H1 (cell line): ENCODE results near the gene UBE3C. TPM values are rescaled to one million over a fixed set of nuclear protein-coding genes. Genes with fewer than 3 reads are reported as not detected.

ENCODE experiments used
- CTCF ChIA-PET: fragments of 300-600 bp; sonication (Branson Sonifier 250); formaldehyde crosslinking; loops from one replicate; lab custom pipeline; 2021; ENCODE audit not compliant: partially characterized antibody; lab: Charles Lee
- POLR2A ChIA-PET: fragments of 300-600 bp; sonication (Branson Sonifier 250); formaldehyde crosslinking; loops from one replicate; lab custom pipeline; 2021; ENCODE audit warnings: inconsistent platforms; ENCODE audit not compliant: partially characterized antibody; lab: Charles Lee
- DNase-seq, 2 experiments: peaks; one replicate each; pipeline versions ENCODE4 v3.0.0 to v3.0.0-alpha.2; 2010 to 2022; ENCODE audit warnings: low spot score in 2 of 2, low read depth in 1 of 2, mixed read lengths in 1 of 2
- FAIRE-seq: peaks from 2 replicates; lab custom pipeline; 2011; peaks lifted over from hg19 to GRCh38; lab: Jason Lieb, UNC
- H2AFZ ChIP-seq: 2 replicates; pipeline ENCODE4 v1.8.1; 2012; ENCODE audit warnings: low read length, inconsistent platforms
- H2AK5ac ChIP-seq: 2 replicates; pipeline ENCODE4 v1.6.1; 2013; ENCODE audit warnings: low read depth, low read length
- H2BK120ac ChIP-seq: replicated peaks from 2 replicates; pipeline ENCODE3; 2013; ENCODE audit warnings: low read depth, low read length, inconsistent platforms
- H2BK12ac ChIP-seq: 2 replicates; pipeline ENCODE4 v1.6.1; 2013; ENCODE audit warnings: low read depth, low read length
- H2BK15ac ChIP-seq: 2 replicates; pipeline ENCODE4 v1.6.1; 2013; ENCODE audit warnings: low read length
- H2BK20ac ChIP-seq: 2 replicates; pipeline ENCODE4 v1.6.1; 2013; ENCODE audit warnings: low read length
- H2BK5ac ChIP-seq: 2 replicates; pipeline ENCODE4 v1.6.1; 2013; ENCODE audit warnings: low read depth, low read length
- H3K14ac ChIP-seq: 2 replicates; pipeline ENCODE4 v1.6.1; 2013; ENCODE audit warnings: inconsistent platforms; ENCODE audit not compliant: insufficient read length
- H3K18ac ChIP-seq: 2 replicates; pipeline ENCODE4 v1.6.1; 2013; ENCODE audit warnings: low read length; ENCODE audit errors: extremely low read depth
- H3K23ac ChIP-seq: 2 replicates; pipeline ENCODE4 v1.6.1; 2013; ENCODE audit warnings: inconsistent platforms; ENCODE audit not compliant: insufficient read length
- H3K23me2 ChIP-seq: 2 replicates; pipeline ENCODE4 v1.6.1; 2013; ENCODE audit warnings: low read depth, low read length
- H3K27ac ChIP-seq: 2 replicates; pipeline ENCODE4 v1.6.1; 2011; ENCODE audit warnings: low read depth, low read length, inconsistent platforms
- H3K27me3 ChIP-seq, 4 experiments: replicated peaks in 1 of 4; 1 replicate in 1 of 4; 2 replicates in 3 of 4; pipeline versions ENCODE4 v1.6.1 to v1.8.1; 2011 to 2013; ENCODE audit warnings: low read length in 3 of 4, mild to moderate bottlenecking in 3 of 4, inconsistent platforms in 2 of 4, mixed read lengths in 2 of 4, moderate library complexity in 1 of 4; ENCODE audit not compliant: control insufficient read depth in 3 of 4, insufficient read depth in 3 of 4; ENCODE audit errors: extremely low read depth in 1 of 4
- H3K36me3 ChIP-seq, 4 experiments: 2 replicates each; pipeline versions ENCODE4 v1.6.1 to v1.8.1; 2011 to 2013; ENCODE audit warnings: mild to moderate bottlenecking in 4 of 4, low read length in 3 of 4, moderate library complexity in 2 of 4, control low read depth in 1 of 4, inconsistent platforms in 1 of 4; ENCODE audit not compliant: insufficient read depth in 4 of 4, control insufficient read depth in 2 of 4
- H3K4ac ChIP-seq: replicated peaks from 2 replicates; pipeline ENCODE3; 2013; ENCODE audit warnings: low read length, low read depth, mixed read lengths, inconsistent platforms; ENCODE audit not compliant: insufficient read length
- H3K4me1 ChIP-seq, 4 experiments: replicated peaks in 1 of 4; 1 replicate in 1 of 4; 2 replicates in 3 of 4; pipeline versions ENCODE4 v1.6.1 to v1.8.1; 2011 to 2013; ENCODE audit warnings: low read length in 3 of 4, inconsistent platforms in 2 of 4, mixed read lengths in 1 of 4; ENCODE audit not compliant: insufficient read depth in 4 of 4, control insufficient read depth in 3 of 4
- H3K4me2 ChIP-seq, 2 experiments: 2 replicates each; pipeline versions ENCODE4 v1.6.1 to v1.8.1; 2011 to 2013; ENCODE audit warnings: low read depth in 2 of 2, low read length in 2 of 2, control low read depth in 1 of 2, inconsistent platforms in 1 of 2, mild to moderate bottlenecking in 1 of 2; ENCODE audit not compliant: insufficient read depth in 1 of 2
- H3K4me3 ChIP-seq, 4 experiments: fragments of 200-600, 300-600 bp in 1 of 4; sonication (generic), shearing (Covaris generic), sonication (Bioruptor Twin) in 1 of 4; 2 replicates each; pipeline versions ENCODE4 v1.5.1 to v1.8.1; 2011 to 2016; ENCODE audit warnings: low read length in 4 of 4, low read depth in 3 of 4, control low read depth in 2 of 4, inconsistent platforms in 2 of 4, mild to moderate bottlenecking in 2 of 4, mixed read lengths in 1 of 4, moderate library complexity in 1 of 4; ENCODE audit not compliant: insufficient read depth in 2 of 4; ENCODE audit errors: extremely low read depth in 1 of 4
- H3K56ac ChIP-seq: replicated peaks from 2 replicates; pipeline ENCODE3; 2013; ENCODE audit warnings: low read depth, mild to moderate bottlenecking, mixed read lengths, low read length, inconsistent platforms; ENCODE audit not compliant: insufficient read length
- H3K79me1 ChIP-seq: 2 replicates; pipeline ENCODE4 v1.6.1; 2013; ENCODE audit warnings: low read depth, low read length, control low read depth
- H3K79me2 ChIP-seq, 2 experiments: 2 replicates each; pipeline versions ENCODE4 v1.6.1 to v1.8.1; 2012 to 2013; ENCODE audit warnings: low read length in 2 of 2, mild to moderate bottlenecking in 2 of 2, inconsistent platforms in 1 of 2; ENCODE audit not compliant: insufficient read depth in 2 of 2, control insufficient read depth in 1 of 2
- H3K9ac ChIP-seq, 4 experiments: replicated peaks in 1 of 4; 1 replicate in 1 of 4; 2 replicates in 3 of 4; pipeline versions ENCODE4 v1.6.1 to v1.8.1; 2011 to 2013; ENCODE audit warnings: low read depth in 3 of 4, low read length in 3 of 4, control low read depth in 2 of 4, mild to moderate bottlenecking in 2 of 4, moderate library complexity in 2 of 4, inconsistent platforms in 1 of 4; ENCODE audit errors: extremely low read depth in 1 of 4
- H3K9me3 ChIP-seq, 2 experiments: 2 replicates each; pipeline versions ENCODE4 v1.6.1 to v1.8.1; 2012 to 2013; ENCODE audit warnings: mild to moderate bottlenecking in 2 of 2, moderate library complexity in 2 of 2, control low read depth in 1 of 2, inconsistent platforms in 1 of 2, low read depth in 1 of 2, low read length in 1 of 2, mixed read lengths in 1 of 2; ENCODE audit not compliant: insufficient read depth in 2 of 2
- H4K20me1 ChIP-seq, 2 experiments: replicated peaks in 1 of 2; 2 replicates each; pipeline versions ENCODE3 to v1.8.1; 2011 to 2013; ENCODE audit warnings: inconsistent platforms in 2 of 2, low read length in 2 of 2, mild to moderate bottlenecking in 1 of 2; ENCODE audit not compliant: insufficient read depth in 2 of 2, control insufficient read depth in 1 of 2
- H4K5ac ChIP-seq: 2 replicates; pipeline ENCODE4 v1.6.1; 2013; ENCODE audit warnings: low read length, low read depth, mixed read lengths, inconsistent platforms; ENCODE audit not compliant: insufficient read length
- H4K8ac ChIP-seq: 2 replicates; pipeline ENCODE4 v1.8.0; 2013; ENCODE audit warnings: mild to moderate bottlenecking, moderate library complexity, low read length, inconsistent platforms; ENCODE audit not compliant: insufficient read depth; ENCODE audit errors: extremely low read depth
- H4K91ac ChIP-seq: replicated peaks from 2 replicates; pipeline ENCODE3; 2013; ENCODE audit warnings: low read length, mixed read lengths, inconsistent platforms; ENCODE audit not compliant: insufficient read length
- ASH2L ChIP-seq: fragments of 200-600, 300-600 bp; sonication (generic); IDR thresholded peaks from one replicate; pipeline ENCODE4 v1.7.1; 2017; ENCODE audit warnings: low read length
- CBX5 ChIP-seq: fragments of 300-800, 300-1000 bp; sonication (generic); IDR thresholded peaks from 2 replicates; pipeline ENCODE4 v1.7.1; 2016; ENCODE audit warnings: antibody characterized with exemption, low read length, low read depth
- EP300 ChIP-seq, 2 experiments: IDR thresholded peaks; 1 replicate in 1 of 2; 2 replicates in 1 of 2; pipeline ENCODE4 v1.6.1; 2011 to 2012; ENCODE audit warnings: low read depth in 2 of 2, low read length in 2 of 2, mild to moderate bottlenecking in 2 of 2, borderline replicate concordance in 1 of 2, inconsistent platforms in 1 of 2, moderate library complexity in 1 of 2
- JUND ChIP-seq: IDR thresholded peaks from 2 replicates; pipeline ENCODE4 v1.6.1; 2011; ENCODE audit warnings: mild to moderate bottlenecking, improper control_type of control experiment, low read length
- KDM1A ChIP-seq: fragments of 200-600, 300-600 bp; sonication (generic); IDR thresholded peaks from 2 replicates; pipeline ENCODE4 v1.7.1; 2016; ENCODE audit warnings: mild to moderate bottlenecking, low read length, borderline replicate concordance
- KDM5A ChIP-seq: fragments of 200-600 bp; IDR thresholded peaks from 2 replicates; pipeline ENCODE4 v1.7.1; 2012; ENCODE audit warnings: mild to moderate bottlenecking, low read length, inconsistent platforms, mixed read lengths
- MAFK ChIP-seq: IDR thresholded peaks from 2 replicates; pipeline ENCODE4 v1.6.1; 2012; ENCODE audit warnings: low read depth, mild to moderate bottlenecking, improper control_type of control experiment, low read length
- MAX ChIP-seq: IDR thresholded peaks from 2 replicates; pipeline ENCODE4 v1.6.1; 2012; ENCODE audit warnings: inconsistent platforms
- POLR2A ChIP-seq, 2 experiments: IDR thresholded peaks; 1 replicate in 1 of 2; 2 replicates in 1 of 2; pipeline ENCODE4 v1.6.1; 2011; ENCODE audit warnings: low read depth in 2 of 2, low read length in 2 of 2, mild to moderate bottlenecking in 2 of 2; ENCODE audit errors: control extremely low read depth in 1 of 2
- POLR2AphosphoS5 ChIP-seq: IDR thresholded peaks from 2 replicates; pipeline ENCODE4 v1.6.1; 2011; ENCODE audit warnings: low read depth, low read length
- RAD21 ChIP-seq, 2 experiments: IDR thresholded peaks in 1 of 2; conservative IDR thresholded peaks in 1 of 2; 2 replicates each; pipeline ENCODE4 v1.6.1; 2011; ENCODE audit warnings: low read depth in 2 of 2, low read length in 2 of 2, improper control_type of control experiment in 1 of 2, inconsistent platforms in 1 of 2, mild to moderate bottlenecking in 1 of 2, moderate library complexity in 1 of 2
- RBBP5 ChIP-seq: IDR thresholded peaks from 2 replicates; pipeline ENCODE4 v1.7.1; 2012; ENCODE audit warnings: low read depth, mild to moderate bottlenecking, inconsistent platforms, low read length, moderate library complexity, borderline replicate concordance
- TBP ChIP-seq: IDR thresholded peaks from 2 replicates; pipeline ENCODE4 v1.6.1; 2011; ENCODE audit warnings: low read depth, low read length, improper control_type of control experiment
- WGBS, 2 experiments: shearing (Covaris generic) in 1 of 2; methylation state at CpG; one replicate each; pipeline versions ENCODE4 v1.1.6 to v1.1.7; 2013 to 2015; ENCODE audit warnings: low lambda C conversion rate in 2 of 2, mixed read lengths in 2 of 2, inconsistent platforms in 1 of 2, low coverage in 1 of 2, missing lambda C conversion rate in 1 of 2; ENCODE audit not compliant: insufficient replicate concordance in 2 of 2, insufficient coverage in 1 of 2, insufficient read length in 1 of 2; ENCODE audit errors: extremely low coverage in 1 of 2, missing lambda C conversion rate in 1 of 2; 5-methylcytosine and 5-hydroxymethylcytosine counted together
- polyA plus RNA-seq, 7 experiments: library from polyadenylated mRNA; depleted of rRNA in 3 of 7; stranded (reverse) in 5 of 7; unstranded in 2 of 7; fragments of >200 nt in 5 of 7; fragments of 200-250 nt in 2 of 7; gene quantifications; 1 replicate in 5 of 7; 2 replicates in 1 of 7; 4 replicates in 1 of 7; pipeline versions ENCODE4 v1.2.1 to v1.2.3, GENCODE V29; 2011 to 2013; ENCODE audit warnings: missing spikeins in 2 of 7, mixed read lengths in 2 of 7
- total RNA-seq: library from RNA; stranded (reverse); fragmentation: NEBNext Ultra II Directional; extraction: Animal tissue kit (Norgen Biotek cat#: 25700); gene quantifications from 2 replicates; pipeline ENCODE4 v1.2.1, GENCODE V29; 2021

Gene UBE3C
- total and polyA plus RNA-seq, 2 of the 8 experiments (the other 6 are each of a cell fraction or from before 2014, with no cell fraction given) = 32.0 to 54.1 TPM

GRCh38 chr7:157291404-157292080 lies 152.8 kb downstream of the UBE3C start:
- Histone ChIP-seq H2AFZ (no peak overlapping the region), H2BK5ac (peak overlapping the region; percentile 16; the same call in 1 of the 2 replicates), H3K4ac (peak overlapping the region; percentile 23), H2BK12ac (peak overlapping the region; percentile 99; the same call in 1 of the 2 replicates), H2BK120ac (no peak overlapping the region), H3K79me2 (no peaks in the 10 kb centered on the region), H3K9ac (no peak overlapping the region), H3K23me2 (peaks cover 4% of the 10 kb centered on the region; the same call in 1 of the 2 replicates), H3K4me2 (no peak overlapping the region), H4K5ac (no peak overlapping the region), H3K27me3 (no peaks in the 10 kb centered on the region), H3K18ac (no peak overlapping the region), H4K91ac (no peak overlapping the region), H3K14ac (no peak overlapping the region), H3K9me3 (peaks cover 10 to 23% of the 10 kb centered on the region in 2 experiments; a peak in 3 of 4 replicates), H3K23ac (no peak overlapping the region), H2AK5ac (peak overlapping the region; percentile 97; the same call in 1 of the 2 replicates), H3K4me3 (no peak overlapping the region), H4K8ac (no peak overlapping the region), H3K4me1 (peaks cover 0 to 9% (median 2%) of the 10 kb centered on the region in 4 experiments; a peak in 3 of 7 replicates), H3K36me3 (no peaks in the 10 kb centered on the region), H3K27ac (no peak overlapping the region), H2BK15ac (peak overlapping the region; percentile 0; the same call in 1 of the 2 replicates), H3K56ac (no peak overlapping the region), H4K20me1 (peaks cover 0 to 2% of the 10 kb centered on the region in 2 experiments), H3K79me1 (no peaks in the 10 kb centered on the region), H2BK20ac (no peak overlapping the region)
- DNase-seq = no peak
- WGBS, 2 experiments = 92% methylated on average over 21 of the region's 29 CpGs; no CpG with 5 or more reads in 1 of the 2 experiments
- FAIRE-seq = no peak
- CTCF ChIA-PET = interaction anchor here (0.7 to 1.8 kb wide), 3 partner anchors 10 to 168 kb away, joined by 3 to 5 read pairs (median 4); no protein-coding TSS in a partner anchor
- POLR2A ChIA-PET = no interaction called here
- no peak for TF ChIP-seq JUND
- no peak for TF ChIP-seq CBX5
- no peak for TF ChIP-seq POLR2A (IDR thresholded peaks at IDR 0.05; ENCODE audit: control extremely low read depth in 1 of 2, low read depth in 2 of 2, low read length in 2 of 2)
- no peak for TF ChIP-seq RAD21 (IDR thresholded peaks at IDR 0.05 in 1 of 2, conservative IDR thresholded peaks at IDR 0.05 in 1 of 2; ENCODE audit: low read depth in 2 of 2, low read length in 2 of 2)
- no peak for TF ChIP-seq POLR2AphosphoS5
- TF ChIP-seq MAX = no peak
- no peak for TF ChIP-seq TBP
- TF ChIP-seq KDM1A = no peak
- TF ChIP-seq KDM5A = no peak
- TF ChIP-seq ASH2L = no peak
- no peak for TF ChIP-seq MAFK
- TF ChIP-seq RBBP5 = no peak
- no peak for TF ChIP-seq EP300 (IDR thresholded peaks at IDR 0.05; ENCODE audit: borderline replicate concordance in 1 of 2, low read depth in 2 of 2, low read length in 2 of 2)
